Measurements from ENCODE around the gene TOR1AIP2.
"Not testable (repeated sequence)": the region's sequence is repeated elsewhere in the genome, so short reads cannot be mapped to it uniquely, and the experiment has no call there.

TOR1AIP2 gene

DNA sequence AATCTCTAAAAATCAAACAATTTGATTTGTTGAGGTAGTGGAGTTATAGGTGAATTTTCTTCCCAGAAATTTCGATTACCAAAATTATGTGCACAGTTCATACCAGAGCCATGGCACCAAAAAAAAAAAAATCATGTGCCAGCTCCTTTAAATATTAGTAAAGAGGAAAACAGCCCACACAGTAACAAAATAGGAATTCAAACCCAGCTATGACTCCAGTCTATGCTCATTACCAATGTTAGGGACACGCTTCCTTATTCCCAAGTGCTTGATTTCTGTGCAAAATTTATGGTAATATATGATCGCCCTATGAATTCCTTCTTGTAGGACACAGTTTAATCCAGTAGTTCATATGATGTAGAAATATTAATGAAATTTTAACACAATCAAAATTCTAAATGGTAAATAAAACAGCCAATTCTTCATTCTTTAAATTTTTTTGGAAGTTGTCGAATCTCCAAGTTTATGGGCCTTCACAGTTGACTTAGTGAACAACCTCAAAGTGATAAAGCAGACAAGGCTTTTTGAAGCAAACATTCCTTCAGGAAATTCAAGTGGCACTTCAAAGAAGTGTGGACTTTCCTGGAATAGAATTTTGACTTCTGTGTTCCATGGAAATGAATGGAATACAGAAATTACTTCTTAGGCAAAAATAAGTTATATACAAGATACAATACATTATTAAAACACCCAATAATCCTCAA is 1.9 kb downstream of the TOR1AIP2 start:
- DNase-seq, result no peak

DNA sequence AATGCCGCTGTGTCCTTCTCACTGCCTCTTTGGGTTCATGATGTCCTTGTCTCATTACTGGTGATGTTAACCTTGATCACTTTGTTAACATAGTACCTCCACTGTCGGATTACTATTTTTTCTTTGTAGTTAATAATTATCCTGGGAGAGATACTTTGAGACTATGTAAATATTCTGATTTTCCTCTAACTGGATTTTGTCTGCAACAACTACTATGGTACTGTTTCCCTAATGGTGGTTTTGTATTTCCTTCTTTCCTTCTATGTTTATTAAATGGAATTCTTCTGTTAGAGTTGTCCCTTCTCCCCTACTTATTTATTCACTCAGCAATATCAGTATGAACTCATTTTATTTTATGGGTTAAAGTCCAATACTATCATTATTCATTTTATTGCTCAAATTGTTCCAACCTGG is 4.2 kb downstream of the TOR1AIP2 start:
- no peak for DNase-seq

DNA sequence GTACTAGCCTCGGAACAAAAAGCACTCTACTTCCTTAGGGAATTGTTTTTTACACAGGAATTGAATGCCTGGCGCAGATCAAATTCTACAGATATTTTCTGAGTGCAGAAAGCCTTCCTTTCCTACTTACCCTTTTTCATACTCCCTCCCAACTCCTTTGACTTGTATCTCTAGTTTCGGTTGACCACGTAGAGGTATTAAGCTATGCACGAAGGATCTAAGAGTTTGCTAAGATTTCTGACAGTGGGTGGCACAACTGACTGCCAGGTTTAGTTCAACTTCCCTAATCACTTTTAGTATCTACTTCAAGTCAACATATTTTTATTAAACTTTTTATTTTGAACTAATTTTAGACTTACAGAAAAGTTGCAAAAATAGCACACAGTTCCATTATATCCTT is 5.0 kb downstream of the TOR1AIP2 start:
- DNase-seq, result no peak

DNA sequence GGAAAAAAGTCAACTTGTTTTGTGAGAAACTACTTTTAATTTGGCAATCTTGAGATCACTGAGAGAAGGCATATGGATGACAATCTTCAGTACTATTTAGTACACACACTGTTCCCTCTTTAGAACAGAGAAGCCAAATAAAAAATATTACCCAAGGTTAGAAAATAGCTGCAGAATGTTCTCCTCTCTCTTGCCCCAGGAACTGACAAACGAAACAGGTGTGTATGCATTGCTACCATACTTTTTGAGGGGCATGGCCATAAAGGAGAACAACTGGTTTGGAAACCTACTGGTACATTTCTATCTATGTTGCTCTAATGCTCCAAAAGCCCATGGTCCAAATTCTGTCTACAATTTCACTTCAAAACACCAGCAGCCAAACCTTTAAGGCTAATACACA is 5.7 kb downstream of the TOR1AIP2 start:
- DNase-seq, result no peak

DNA sequence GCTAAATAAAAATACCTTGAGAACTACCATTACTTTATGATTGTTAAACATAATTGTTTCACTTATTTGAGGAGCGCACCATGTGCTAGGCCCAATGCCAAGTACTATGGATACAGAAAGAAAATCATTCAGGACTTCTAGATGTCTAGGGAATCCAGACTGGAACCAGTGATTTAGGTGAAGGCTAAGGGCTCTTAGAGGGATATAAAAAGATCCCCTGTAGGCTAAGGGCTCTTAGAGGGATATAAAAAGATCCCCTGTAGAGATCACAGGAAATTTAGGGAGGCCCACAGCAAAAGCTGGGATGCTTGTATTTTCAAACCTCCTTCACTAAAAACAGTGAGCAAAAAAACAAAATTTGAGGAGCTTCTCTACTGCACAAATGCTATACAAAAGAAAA is 6.7 kb downstream of the TOR1AIP2 start:
- DNase-seq, result no peak

DNA sequence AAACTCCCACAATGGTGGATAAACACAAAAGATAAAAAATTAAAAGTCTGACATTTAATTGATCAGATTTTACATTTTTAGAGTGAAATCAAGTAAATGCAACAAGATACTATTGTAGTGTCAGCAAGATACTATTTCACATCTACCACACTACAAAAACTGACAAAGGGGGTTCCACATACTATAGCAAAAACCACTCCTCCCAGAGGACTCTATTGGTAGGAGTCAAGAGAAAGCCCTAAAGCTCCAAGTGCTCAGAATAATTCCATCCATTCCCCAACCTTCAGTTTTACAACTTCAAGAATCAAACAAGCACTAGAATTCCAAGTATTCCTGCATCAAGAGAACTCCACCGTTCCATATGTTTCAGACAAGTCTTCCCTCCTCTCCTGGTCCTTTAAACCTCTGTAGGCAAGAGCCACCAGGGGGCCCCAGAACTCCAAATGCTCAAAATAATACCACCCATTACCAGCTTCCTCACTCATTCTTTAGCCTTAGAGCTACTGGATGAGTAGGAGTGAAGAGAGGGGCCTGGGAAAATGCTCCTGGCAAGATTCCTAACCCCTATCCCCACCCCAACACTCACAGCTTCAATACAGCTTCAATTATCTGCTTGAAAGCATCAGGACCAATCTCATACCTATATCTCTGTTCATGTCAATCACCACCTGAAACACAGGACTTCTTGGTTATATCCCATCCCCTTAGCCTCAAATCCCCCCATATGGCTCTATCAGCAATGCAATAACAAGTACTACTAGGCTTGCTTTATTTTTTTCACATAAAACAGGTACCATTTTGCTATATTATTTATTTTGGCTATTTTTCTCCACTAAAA is 9.9 kb downstream of the TOR1AIP2 start:
- no peak for DNase-seq

DNA sequence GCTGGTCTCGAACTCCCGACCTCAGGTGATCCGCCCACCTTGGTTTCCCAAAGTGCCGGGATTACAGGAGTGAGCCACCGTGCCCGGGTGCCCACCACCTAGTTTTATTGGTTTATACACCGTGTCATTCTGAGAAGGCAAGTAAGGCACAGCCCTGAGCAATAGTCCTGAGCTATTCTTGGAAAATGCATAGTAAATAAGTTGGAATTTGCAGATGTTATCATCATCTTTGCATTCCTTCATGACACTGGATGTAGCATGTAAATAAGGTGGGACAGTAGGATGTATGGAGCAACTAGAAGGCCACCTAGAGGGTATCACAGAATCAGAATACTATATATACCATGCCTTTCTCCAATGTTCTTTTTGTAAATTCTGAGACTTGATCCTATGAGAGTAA is 11.0 kb downstream of the TOR1AIP2 start:
- no peak for DNase-seq

DNA sequence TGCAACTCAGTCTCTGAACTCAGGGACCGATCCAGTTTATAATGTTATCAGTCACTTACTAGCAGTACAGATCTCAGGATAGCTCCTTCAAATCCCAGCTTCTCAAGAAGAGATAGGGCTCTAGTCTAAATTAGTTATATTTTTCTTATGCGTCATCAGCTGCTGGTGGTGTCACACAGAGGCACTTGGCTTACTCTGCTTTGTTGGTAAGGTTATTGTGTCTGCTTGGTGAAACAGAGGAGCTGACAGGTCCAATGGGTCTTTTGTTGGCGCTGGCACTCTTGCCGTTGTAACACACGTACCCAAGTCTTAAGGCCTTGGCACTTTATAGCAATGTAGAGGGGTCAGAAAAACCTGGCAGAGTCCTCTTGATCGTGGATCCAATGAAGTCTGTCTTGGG is 12.2 kb downstream of the TOR1AIP2 start:
- no peak for DNase-seq

DNA sequence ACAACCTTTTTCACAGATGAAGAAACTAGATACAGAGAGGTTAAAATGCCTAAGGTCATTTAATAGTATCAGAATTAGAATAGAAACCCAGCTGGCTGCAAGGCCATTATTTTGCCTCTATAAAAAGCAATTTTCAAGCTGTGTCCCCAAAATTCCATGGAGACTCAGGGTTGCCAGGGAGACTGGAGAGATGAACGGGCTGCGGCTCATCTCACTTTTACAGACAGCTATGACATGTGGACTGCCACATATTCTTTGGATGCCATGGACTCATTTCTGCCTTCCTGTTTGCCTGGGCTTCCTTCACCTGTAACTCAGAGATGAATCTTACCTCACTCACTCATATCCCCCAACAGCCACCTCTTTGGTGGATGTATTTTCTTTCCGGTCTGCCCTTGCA is 17.0 kb downstream of the TOR1AIP2 start:
- no peak for DNase-seq

DNA sequence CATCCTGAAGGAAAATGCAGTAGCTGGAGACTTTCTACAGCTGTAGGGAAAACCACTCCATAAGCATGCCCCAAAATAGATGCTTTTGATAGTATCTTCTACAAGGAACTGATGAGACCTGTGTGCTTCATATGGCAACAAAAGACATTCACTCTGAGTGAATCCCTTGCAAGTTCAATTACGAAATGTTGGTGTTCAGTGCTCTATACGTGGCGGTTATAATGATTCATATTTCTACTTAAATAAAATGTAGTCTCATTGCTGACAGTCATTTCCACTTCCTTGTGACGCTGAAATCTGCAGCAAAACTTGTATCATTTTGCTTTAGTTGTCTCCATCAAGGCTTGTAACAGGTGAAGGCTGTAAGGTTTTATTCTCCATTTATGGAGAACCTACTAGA is 20.6 kb downstream of the TOR1AIP2 start:
- no peak for DNase-seq

DNA sequence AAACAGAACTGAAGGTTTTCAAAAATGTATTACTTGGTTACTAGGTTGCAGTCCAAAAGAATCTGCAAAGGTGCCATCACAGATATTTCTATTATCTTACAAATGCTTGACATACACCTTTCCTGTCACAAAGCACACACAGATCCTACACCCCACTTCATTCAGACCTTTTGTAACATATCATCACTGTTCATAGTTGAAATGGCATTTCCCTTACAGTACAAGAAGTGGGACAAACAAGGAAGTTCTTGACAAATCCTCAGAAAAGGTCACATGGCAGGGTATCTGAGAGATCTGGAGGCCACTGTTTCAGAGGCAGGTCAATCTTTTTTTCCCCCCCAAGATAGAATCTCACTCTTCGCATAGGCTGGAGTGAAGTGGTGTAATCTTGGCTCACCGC is 21.3 kb downstream of the TOR1AIP2 start:
- DNase-seq, result no peak

DNA sequence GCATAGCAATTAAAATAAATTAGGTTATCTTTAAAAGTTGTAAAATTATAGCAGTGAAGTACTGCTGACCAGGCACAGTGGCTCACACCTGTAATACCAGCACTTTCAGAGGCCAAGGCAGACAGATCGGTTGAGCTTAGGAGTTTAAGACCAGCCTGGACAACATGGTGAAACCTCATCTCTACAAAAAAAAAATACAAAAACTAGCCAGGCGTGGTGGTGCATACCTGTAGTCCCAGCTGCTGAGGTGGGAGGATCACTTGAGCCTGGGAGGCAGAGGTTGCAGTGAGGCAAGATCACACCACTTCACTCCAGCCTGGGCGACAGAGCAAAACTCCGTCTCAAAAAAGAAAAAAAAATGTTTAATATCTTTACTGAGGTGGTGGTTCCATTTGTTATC is 21.8 kb downstream of the TOR1AIP2 start:
- not testable (repeated sequence) for DNase-seq

DNA sequence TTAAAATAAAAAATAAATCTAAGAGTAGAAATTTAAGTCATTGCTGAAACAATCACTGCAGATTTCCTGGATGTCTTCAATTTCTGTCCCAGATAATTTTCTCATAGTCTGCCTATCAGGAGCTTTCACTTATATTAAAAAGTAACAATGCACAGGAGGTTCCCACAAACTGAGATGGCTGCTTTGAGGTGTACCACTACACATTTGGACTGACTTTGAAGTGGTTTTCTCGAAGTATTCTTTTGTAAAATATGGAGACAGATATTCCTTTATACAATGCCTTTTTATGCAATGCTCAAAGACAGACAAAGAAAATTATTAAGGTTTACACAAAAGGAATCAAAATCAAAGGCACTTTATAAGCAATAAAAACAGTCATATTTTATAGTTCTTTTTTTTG is 24.5 kb downstream of the TOR1AIP2 start:
- DNase-seq, result no peak

DNA sequence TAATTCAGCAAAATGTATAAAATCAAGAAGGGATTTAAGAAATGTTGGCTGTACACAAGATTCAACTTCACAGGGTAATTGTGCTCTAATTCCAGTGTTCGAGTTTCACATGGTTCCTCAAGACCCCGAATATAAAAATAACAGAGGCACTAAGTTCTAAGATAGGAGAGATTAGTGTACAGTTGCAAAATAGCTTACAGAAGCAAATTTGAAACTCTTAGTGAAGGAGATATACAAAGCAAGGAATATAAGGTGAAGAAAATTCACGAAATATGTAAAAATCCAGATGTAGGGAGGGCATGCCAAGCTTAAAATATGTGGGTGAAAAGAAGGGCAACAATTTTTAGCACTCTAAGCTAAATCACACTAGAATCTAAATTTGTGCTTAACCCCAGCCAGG is 29.4 kb downstream of the TOR1AIP2 start:
- DNase-seq, result no peak

DNA sequence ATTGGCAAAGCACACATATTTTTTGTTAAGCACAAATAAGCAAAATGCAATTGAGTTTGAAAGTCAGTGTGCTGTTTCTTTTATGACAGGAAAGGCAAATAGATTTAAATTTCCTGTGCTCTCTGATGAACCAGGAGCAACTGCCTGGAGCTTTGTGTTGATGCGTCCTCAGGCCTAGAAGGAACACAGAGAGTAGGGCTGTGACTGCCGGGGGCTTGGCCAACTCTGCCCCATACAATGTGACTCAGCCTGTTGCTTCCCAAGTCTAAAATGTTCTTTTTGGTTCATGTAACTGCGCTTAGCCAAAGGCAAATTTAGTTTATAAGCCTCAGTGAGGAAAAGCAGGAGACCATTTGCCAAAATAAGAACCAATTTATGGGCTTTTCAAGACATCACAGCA is 37.5 kb downstream of the TOR1AIP2 start:
- DNase-seq, result no peak

DNA sequence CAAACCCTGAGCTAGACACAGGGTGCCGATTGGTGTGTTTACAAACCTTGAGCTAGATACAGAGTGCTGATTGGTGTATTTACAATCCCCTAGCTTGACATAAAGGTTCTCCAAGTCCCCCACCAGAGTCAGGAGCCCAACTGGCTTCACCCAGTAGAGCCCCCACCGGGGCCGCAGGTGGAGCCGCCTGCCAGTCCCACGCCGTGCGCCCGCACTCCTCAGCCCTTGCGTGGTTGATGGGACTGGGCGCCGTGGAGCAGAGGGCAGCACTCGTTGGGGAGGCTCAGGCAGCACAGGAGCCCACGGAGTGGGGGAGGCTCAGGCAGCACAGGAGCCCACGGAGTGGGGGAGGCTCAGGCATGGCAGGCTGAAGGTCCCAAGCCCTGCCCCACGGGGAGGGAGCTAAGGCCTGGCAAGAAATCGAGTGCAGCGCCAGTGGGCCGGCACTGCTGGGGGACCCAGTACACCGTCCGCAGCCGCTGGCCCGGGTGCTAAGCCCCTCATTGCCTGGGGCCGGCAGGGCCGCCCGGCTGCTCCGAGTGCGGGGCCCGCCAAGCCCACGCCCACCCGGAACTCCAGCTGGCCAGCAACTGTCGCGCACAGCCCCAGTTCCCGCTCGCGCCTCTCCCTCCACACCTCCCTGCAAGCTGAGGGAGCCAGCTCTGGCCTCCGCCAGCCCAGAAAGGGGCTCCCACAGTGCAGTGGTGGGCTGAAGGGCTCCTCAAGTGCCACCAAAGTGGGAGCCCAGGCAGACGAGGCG is 40.7 kb downstream of the TOR1AIP2 start:
- not testable (repeated sequence) for DNase-seq

DNA sequence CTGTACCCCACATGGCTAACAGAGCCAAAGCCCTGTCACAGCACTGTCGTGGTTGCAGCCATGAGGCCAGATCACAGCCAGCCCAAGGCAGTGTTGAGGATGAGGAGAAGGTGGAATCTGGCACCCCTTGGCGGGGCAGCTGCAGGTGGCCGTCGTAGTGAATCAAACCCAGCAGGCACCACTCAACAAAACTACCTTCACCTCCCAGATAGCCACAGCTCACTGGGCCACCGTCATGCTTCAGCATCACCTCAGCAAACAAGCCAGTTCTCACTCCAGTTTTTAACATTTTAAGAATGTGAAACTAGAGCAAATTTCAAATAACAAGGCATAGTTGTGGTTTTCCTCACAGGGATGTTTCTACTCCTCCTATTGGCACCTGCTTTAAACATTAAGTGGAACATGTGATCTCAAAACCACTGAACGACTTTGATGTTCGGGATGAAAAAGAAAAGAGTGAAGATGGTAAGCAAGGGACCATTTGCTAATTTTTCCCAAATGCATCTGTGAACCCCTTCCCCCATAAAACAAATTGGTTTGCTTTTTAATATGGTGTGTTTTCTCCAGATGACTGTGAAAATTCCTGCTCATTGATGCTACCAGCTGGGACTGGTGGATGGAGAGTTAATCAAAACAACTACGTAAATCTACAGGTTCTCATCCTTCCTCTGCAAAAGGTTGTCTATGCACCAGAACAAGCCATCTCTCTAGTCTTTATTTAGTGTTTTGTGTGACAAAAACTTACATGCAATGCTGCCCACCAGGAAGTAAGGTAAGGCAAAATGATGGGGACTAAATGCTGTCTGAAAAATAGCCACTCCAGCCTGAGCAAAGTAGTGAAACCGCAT is 45.5 kb downstream of the TOR1AIP2 start:
- no peak for DNase-seq

DNA sequence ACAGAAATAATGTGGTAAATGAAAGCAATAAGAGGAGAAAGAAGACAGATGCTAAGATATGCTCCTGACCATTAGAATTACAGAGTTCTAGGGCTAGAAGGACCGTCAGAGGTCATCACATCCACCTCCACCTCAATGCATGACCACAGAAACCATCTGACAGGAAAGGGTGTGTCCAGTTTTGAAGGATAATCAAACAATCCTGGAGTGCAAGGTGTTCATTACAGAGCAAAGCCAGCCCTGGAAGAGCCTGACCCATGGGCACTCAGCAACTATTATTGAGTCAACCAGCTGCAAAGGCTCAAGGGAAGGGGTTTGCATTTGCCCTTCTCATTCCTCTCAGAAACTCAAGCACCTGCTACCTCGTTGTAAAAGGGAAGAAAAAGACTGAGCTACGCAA is 46.4 kb downstream of the TOR1AIP2 start:
- no peak for DNase-seq

DNA sequence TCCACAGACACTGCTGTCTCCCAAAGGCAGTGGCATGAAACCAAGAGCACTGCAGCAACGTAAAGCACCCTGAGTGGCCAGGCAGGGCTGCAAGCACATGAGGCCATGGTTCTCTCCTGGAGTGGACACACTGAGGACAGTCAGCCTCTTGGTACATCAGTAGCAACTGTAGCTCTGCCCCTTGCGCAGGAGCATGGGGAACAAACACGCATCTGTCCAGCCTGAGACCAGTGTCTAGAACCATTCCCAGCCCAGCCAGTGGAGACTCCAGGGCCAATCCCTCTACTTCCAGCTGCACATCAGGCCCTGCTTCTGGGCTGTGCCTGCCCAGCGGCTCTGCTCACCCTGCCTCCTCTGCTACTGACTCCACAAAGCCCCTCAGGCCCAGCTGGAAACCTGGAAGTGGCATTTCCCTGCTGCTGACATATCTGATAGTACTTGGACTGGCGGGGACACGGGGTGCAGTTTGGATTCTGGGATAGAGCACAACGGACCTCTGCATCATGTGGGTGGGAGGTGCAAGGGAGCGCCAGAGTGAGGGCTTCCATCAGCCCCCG is 49.0 kb downstream of the TOR1AIP2 start:
- no peak for DNase-seq

DNA sequence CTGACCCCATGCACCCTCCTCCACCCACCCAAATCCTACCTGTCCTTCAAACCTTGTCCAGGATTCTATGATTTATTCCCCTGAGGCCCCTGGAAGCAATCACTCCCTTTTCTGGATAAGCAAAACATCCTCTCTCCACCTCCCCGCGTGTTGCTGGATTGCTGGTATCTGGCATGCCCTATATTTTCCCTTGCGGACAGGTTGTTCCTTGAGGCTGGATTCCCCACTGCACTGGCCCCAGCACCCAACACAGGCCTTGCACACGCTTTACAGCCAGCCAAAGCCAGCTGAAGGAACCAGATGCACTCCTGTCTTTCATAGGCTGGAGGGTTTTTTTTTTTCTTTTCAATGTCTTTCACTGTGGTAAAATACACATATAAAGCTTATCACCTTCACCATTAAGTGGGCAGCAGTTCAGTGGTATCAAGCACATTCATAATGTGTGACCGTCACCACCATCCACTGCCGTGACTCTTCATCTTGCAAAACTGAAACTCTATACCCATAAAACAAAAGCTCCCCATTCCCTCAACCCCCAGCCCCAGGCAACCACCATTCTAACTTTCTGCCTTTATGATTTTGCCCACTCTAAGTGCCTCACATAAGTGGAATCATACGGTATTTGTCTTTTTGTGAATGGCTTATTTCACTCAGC is 50.9 kb downstream of the TOR1AIP2 start:
- DNase-seq, result no peak

DNA sequence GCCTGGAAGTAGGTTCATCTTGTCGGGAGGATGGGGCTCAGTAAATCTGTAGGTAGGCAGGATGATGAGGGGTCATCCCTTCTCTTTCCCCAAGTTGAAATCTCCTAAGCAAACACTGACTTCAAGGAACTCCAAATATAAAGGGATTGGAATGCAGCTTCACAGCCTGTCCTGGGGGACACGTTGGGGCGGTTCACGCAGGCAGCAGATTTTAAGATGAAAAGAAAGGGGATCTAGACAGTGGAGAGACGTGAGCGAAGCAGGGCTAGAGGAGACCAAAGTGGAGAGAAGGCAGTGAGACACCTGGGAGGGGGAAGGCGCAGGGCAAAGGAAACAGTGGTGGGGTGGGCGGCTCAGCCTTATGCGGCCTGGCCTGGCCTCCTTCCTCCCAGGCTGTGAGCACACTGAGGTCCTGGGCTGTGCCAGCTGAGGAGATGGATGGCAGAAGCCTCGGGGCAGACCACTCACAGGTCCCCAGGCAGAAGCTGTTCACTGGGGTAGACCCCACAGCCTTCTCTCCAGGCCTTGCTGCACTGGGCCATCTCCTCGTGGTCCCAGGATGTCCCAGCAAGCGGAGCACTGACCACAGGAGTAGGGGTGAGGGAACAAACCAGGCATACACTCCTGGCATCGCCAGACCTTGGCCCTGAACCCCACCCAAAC is 51.7 kb downstream of the TOR1AIP2 start:
- no peak for DNase-seq
